HEK293 (cell line): ENCODE results near the gene RGS9.

ENCODE experiments used
- CTCF ChIA-PET: fragments of 350-600 bp; formaldehyde crosslinking; extraction: SDS; loops from one replicate; lab custom pipeline; 2021; ENCODE audit warnings: antibody characterized with exemption; lab: Yijun Ruan, JAX
- POLR2A ChIA-PET: fragments of 300-600 bp; formaldehyde crosslinking; extraction: SDS; loops from one replicate; lab custom pipeline; 2020; ENCODE audit warnings: antibody characterized with exemption, inconsistent platforms; lab: Yijun Ruan, JAX
- H3K27ac ChIP-seq: fragments of 200-500 bp; sonication (Bioruptor generic); 2 replicates; pipeline ENCODE4 v1.5.1; 2014; ENCODE audit warnings: low read depth, low read length, control low read depth, inconsistent platforms; ENCODE audit errors: extremely low read depth
- H3K36me3 ChIP-seq, 2 experiments: fragments of 200-500 bp in 1 of 2; sonication (Bioruptor generic) in 1 of 2; 1 replicate in 1 of 2; 2 replicates in 1 of 2; pipeline ENCODE4 v1.5.1; 2014 to 2017; ENCODE audit warnings: inconsistent platforms in 2 of 2, low read length in 2 of 2; ENCODE audit not compliant: control insufficient read depth in 2 of 2, insufficient read depth in 1 of 2
- H3K4me1 ChIP-seq: fragments of 200-500 bp; sonication (Bioruptor generic); 2 replicates; pipeline ENCODE4 v1.5.1; 2014; ENCODE audit warnings: mild to moderate bottlenecking, low read length, inconsistent platforms; ENCODE audit not compliant: control insufficient read depth, insufficient read depth
- H3K4me3 ChIP-seq: 2 replicates; pipeline ENCODE4 v1.5.1; 2011; ENCODE audit warnings: low read depth, mild to moderate bottlenecking, control low read depth, low read length, moderate library complexity
- H3K9me3 ChIP-seq: fragments of 200-500 bp; sonication (Bioruptor generic); 2 replicates; pipeline ENCODE4 v1.5.1; 2014; ENCODE audit warnings: low read depth, low read length, inconsistent platforms; ENCODE audit not compliant: control insufficient read depth, insufficient read depth
- EGR2 ChIP-seq: fragments of 450-650 bp; formaldehyde crosslinking; IDR thresholded peaks from 2 replicates; pipeline ENCODE4 v1.5.1; 2016; ENCODE audit warnings: low read depth, missing biosample characterization, missing genetic modification characterization
- KLF9 ChIP-seq: fragments of 450-650 bp; formaldehyde crosslinking; IDR thresholded peaks from 2 replicates; pipeline ENCODE4 v1.5.1; 2016; ENCODE audit warnings: missing biosample characterization, missing genetic modification characterization, low read depth
- PRDM1 ChIP-seq: fragments of 450-650 bp; formaldehyde crosslinking; IDR thresholded peaks from 2 replicates; pipeline ENCODE4; 2016; ENCODE audit warnings: missing biosample characterization, missing genetic modification characterization
- PRDM10 ChIP-seq: fragments of 450-650 bp; formaldehyde crosslinking; IDR thresholded peaks from 2 replicates; pipeline ENCODE4 v1.5.1; 2016; ENCODE audit warnings: missing biosample characterization, missing genetic modification characterization
- PRDM2 ChIP-seq: fragments of 450-650 bp; formaldehyde crosslinking; IDR thresholded peaks from 2 replicates; pipeline ENCODE4 v1.5.1; 2016; ENCODE audit warnings: missing biosample characterization, missing genetic modification characterization, borderline replicate concordance
- SCRT1 ChIP-seq: fragments of 450-650 bp; formaldehyde crosslinking; IDR thresholded peaks from 2 replicates; pipeline ENCODE4 v1.5.1; 2016; ENCODE audit warnings: missing biosample characterization, missing genetic modification characterization, borderline replicate concordance
- SP2 ChIP-seq: fragments of 450-650 bp; formaldehyde crosslinking; IDR thresholded peaks from 2 replicates; pipeline ENCODE4 v1.5.1; 2016; ENCODE audit warnings: missing biosample characterization, missing genetic modification characterization
- SP3 ChIP-seq: fragments of 450-650 bp; formaldehyde crosslinking; IDR thresholded peaks from 2 replicates; pipeline ENCODE4 v1.5.1; 2016; ENCODE audit warnings: missing biosample characterization, missing genetic modification characterization
- ZBTB44 ChIP-seq: fragments of 450-650 bp; IDR thresholded peaks from 2 replicates; pipeline ENCODE4 v1.5.1; 2018; ENCODE audit warnings: missing biosample characterization, mild to moderate bottlenecking, missing genetic modification characterization
- ZFHX2 ChIP-seq: fragments of 450-650 bp; formaldehyde crosslinking; conservative IDR thresholded peaks from 2 replicates; pipeline ENCODE4 v1.5.1; 2016; ENCODE audit warnings: missing biosample characterization, missing genetic modification characterization
- ZNF19 ChIP-seq: fragments of 450-650 bp; formaldehyde crosslinking; IDR thresholded peaks from 2 replicates; pipeline ENCODE4; 2016; ENCODE audit warnings: missing biosample characterization, missing genetic modification characterization, low read depth
- ZNF239 ChIP-seq: fragments of 450-650 bp; formaldehyde crosslinking; IDR thresholded peaks from 2 replicates; pipeline ENCODE4 v1.5.1; 2016; ENCODE audit warnings: missing biosample characterization, missing genetic modification characterization
- ZNF302 ChIP-seq: fragments of 450-650 bp; formaldehyde crosslinking; IDR thresholded peaks from 2 replicates; pipeline ENCODE4 v1.5.1; 2016; ENCODE audit warnings: missing biosample characterization, missing genetic modification characterization, low read depth
- ZNF37A ChIP-seq: fragments of 450-650 bp; IDR thresholded peaks from 2 replicates; pipeline ENCODE4 v1.5.1; 2018; ENCODE audit warnings: missing biosample characterization, missing genetic modification characterization
- ZNF621 ChIP-seq: fragments of 450-650 bp; formaldehyde crosslinking; IDR thresholded peaks from 2 replicates; pipeline ENCODE4 v1.5.1; 2017; ENCODE audit warnings: missing biosample characterization, missing genetic modification characterization
- ZNF623 ChIP-seq: fragments of 450-650 bp; formaldehyde crosslinking; IDR thresholded peaks from 2 replicates; pipeline ENCODE4 v1.5.1; 2016; ENCODE audit warnings: missing biosample characterization, missing genetic modification characterization
- TF ChIP-seq, protein P1 (sequence below): fragments of 450-650 bp; formaldehyde crosslinking; IDR thresholded peaks from 2 replicates; pipeline ENCODE4 v1.5.1; 2016; ENCODE audit warnings: missing biosample characterization, missing genetic modification characterization

RGS9 gene

DNA sequence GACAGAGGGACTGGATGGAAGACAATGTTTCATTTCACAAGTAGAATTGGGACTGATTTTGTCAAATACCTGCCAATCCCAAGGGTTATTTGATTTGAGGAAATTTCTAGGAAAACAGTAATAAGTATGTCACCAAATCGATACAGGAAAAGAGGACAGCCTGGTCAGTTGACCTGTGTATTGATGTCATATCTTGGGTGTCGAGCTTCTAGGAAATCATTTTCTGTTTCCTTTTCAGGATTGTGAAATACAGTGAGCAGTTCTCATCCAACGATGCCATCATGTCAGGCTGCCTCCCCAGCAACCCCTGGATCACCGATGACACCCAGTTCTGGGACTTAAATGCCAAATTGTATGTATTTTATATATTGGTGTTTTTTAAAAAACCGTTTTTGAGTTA, 56.1 kb downstream of the RGS9 start:
- Histone ChIP-seq H3K9me3 (no peaks in the 10 kb centered on the region), H3K27ac (no peak overlapping the region)
- POLR2A ChIA-PET, result no interaction called here

GRCh38 chr17:65193716-65194293, 56.6 kb downstream of the RGS9 start:
- H3K9me3 ChIP-seq, result no peaks in the 10 kb centered on the region
- no peaks in the 10 kb centered on the region for H3K4me1 ChIP-seq
- POLR2A ChIA-PET, result no interaction called here
- H3K36me3 ChIP-seq, result no peaks in the 10 kb centered on the region
- H3K27ac ChIP-seq, result no peak overlapping the region
- no peak overlapping the region for H3K4me3 ChIP-seq
- CTCF ChIA-PET, result interaction anchor here (0.6 to 1.0 kb wide), 4 partner anchors 11 to 1326 kb away, joined by 3 to 4 read pairs (median 3); no protein-coding TSS in a partner anchor
- TF ChIP-seq ZNF302, result no peak
- no peak for TF ChIP-seq ZNF19
- TF ChIP-seq, protein P1, sequence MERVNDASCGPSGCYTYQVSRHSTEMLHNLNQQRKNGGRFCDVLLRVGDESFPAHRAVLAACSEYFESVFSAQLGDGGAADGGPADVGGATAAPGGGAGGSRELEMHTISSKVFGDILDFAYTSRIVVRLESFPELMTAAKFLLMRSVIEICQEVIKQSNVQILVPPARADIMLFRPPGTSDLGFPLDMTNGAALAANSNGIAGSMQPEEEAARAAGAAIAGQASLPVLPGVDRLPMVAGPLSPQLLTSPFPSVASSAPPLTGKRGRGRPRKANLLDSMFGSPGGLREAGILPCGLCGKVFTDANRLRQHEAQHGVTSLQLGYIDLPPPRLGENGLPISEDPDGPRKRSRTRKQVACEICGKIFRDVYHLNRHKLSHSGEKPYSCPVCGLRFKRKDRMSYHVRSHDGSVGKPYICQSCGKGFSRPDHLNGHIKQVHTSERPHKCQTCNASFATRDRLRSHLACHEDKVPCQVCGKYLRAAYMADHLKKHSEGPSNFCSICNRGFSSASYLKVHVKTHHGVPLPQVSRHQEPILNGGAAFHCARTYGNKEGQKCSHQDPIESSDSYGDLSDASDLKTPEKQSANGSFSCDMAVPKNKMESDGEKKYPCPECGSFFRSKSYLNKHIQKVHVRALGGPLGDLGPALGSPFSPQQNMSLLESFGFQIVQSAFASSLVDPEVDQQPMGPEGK (tag by site-specific recombination), result no peak
- no peak for TF ChIP-seq PRDM10 (tag by site-specific recombination)

More for the DNA sequence above, 56.1 kb downstream of the RGS9 start:
- H3K4me1 ChIP-seq, result no peaks in the 10 kb centered on the region
- no peak for TF ChIP-seq PRDM2
- no peak for TF ChIP-seq ZNF623 (tag by site-specific recombination)
- no peak for TF ChIP-seq PRDM1 (tag by site-specific recombination)
- TF ChIP-seq SP2 (tag by site-specific recombination), result no peak
- no peak for TF ChIP-seq ZNF239 (tag by site-specific recombination)
- TF ChIP-seq ZNF19, result no peak
- TF ChIP-seq EGR2 (tag by site-specific recombination), result no peak
- TF ChIP-seq SP3 (tag by site-specific recombination), result no peak
- no peak for TF ChIP-seq ZNF621 (tag by site-specific recombination)
- no peak for TF ChIP-seq ZFHX2 (tag by site-specific recombination)
- TF ChIP-seq ZBTB44, result no peak
- no peak for TF ChIP-seq SCRT1 (tag by site-specific recombination)
- no peak for TF ChIP-seq ZNF37A (tag by site-specific recombination)
- no peak for TF ChIP-seq KLF9 (tag by site-specific recombination)
- TF ChIP-seq, all 188 proteins: peak for 0
- CTCF ChIA-PET, result interaction anchor here (0.6 to 1.1 kb wide), 4 partner anchors 10 to 1326 kb away, joined by 3 to 4 read pairs (median 4); no protein-coding TSS in a partner anchor
- Histone ChIP-seq H3K4me3 (no peak overlapping the region), H3K36me3 (no peaks in the 10 kb centered on the region)
